BLaER1 treated with 17β-estradiol and CSF1 and Interleukin-3, amounts not matched to agents 10 nM and 100 nM (cell line): ENCODE data around the gene ZNF136.

Experiments used
- H3K27ac ChIP-seq, 11 experiments: shearing (Covaris generic); formaldehyde crosslinking; 2 replicates each; pipeline ENCODE4 v1.8.1; 2022
- H3K27me3 ChIP-seq, 11 experiments: shearing (Covaris generic); formaldehyde crosslinking; 2 replicates each; pipeline ENCODE4 v1.8.1; 2022
- H3K36me3 ChIP-seq, 11 experiments: shearing (Covaris generic); formaldehyde crosslinking; 2 replicates each; pipeline ENCODE4 v1.8.1; 2022
- H3K4me1 ChIP-seq, 10 experiments: shearing (Covaris generic); formaldehyde crosslinking; 2 replicates each; pipeline ENCODE4 v1.8.1; 2022
- H3K4me2 ChIP-seq, 11 experiments: shearing (Covaris generic); formaldehyde crosslinking; 2 replicates each; pipeline ENCODE4 v1.8.1; 2022
- H3K4me3 ChIP-seq, 10 experiments: shearing (Covaris generic); formaldehyde crosslinking; 2 replicates each; pipeline ENCODE4 v1.8.1; 2022
- H3K9ac ChIP-seq, 11 experiments: shearing (Covaris generic); formaldehyde crosslinking; 2 replicates each; pipeline ENCODE4 v1.8.1; 2022
- H3K9me3 ChIP-seq, 11 experiments: shearing (Covaris generic); formaldehyde crosslinking; replicated peaks in 1 of 11; 2 replicates each; pipeline ENCODE4 v1.8.1; 2022
- H4K20me1 ChIP-seq, 11 experiments: shearing (Covaris generic); formaldehyde crosslinking; 2 replicates each; pipeline ENCODE4 v1.8.1; 2022
- Cebpa-rat ChIP-seq, 11 experiments: shearing (Covaris generic); IDR thresholded peaks; 2 replicates each; pipeline ENCODE4 v1.8.1; 2022

The ZNF136 gene

DNA sequence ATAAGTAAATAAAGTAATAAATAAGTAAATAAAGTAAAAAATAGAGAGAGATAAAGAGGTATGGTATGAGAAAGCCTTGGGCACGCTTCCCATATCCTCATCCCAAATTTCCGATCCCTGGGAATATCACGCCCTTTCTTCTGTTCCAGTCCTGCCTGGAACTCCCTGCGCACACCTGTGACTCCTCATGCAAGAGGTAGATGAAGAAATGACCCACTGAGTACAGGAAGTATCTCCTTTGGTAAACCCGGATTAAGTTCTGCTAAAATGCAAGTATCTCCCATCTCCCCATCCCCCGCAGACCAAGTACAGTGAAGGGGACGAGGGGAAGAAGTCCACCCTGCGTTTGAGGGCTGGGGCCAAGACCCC, 399 bp upstream of the ZNF136 start:
- Histone ChIP-seq H3K4me1 (peaks cover 20 to 40% (median 27%) of the 10 kb centered on the region in 10 experiments), H3K36me3 (peaks cover 14 to 33% (median 24%) of the 10 kb centered on the region in 11 experiments; a peak in 21 of 22 replicates), H3K4me2 (peak overlapping the region; percentile 74 to 96 (median 88)), H3K27ac (peak overlapping the region in 9 of 11 experiments; percentile 94 to 98 (median 96); a peak in 14 of 22 replicates), H3K9ac (peak overlapping the region; percentile 93 to 99 (median 97); a peak in 21 of 22 replicates), H3K4me3 (peak overlapping the region; percentile 82 to 99 (median 91)), H3K9me3 (peaks cover 0 to 46% (median 5%) of the 10 kb centered on the region in 11 experiments; a peak in 15 of 22 replicates), H3K27me3 (peaks cover 0 to 3% (median 0%) of the 10 kb centered on the region in 11 experiments; a peak in 6 of 22 replicates), H4K20me1 (peaks cover 0 to 38% (median 22%) of the 10 kb centered on the region in 11 experiments; a peak in 14 of 22 replicates)
- no peak for TF ChIP-seq Cebpa-rat (IDR thresholded peaks at IDR 0.05)

GRCh38 chr19:12163826-12164225, 930 bp downstream of the ZNF136 start:
- no peak for TF ChIP-seq Cebpa-rat (IDR thresholded peaks at IDR 0.05)
- peak overlapping the region; percentile 93 to 99 (median 97) for H3K9ac ChIP-seq
- H3K4me2 ChIP-seq: peak overlapping the region; percentile 85 to 96 (median 91)
- H3K4me1 ChIP-seq: peaks cover 20 to 40% (median 27%) of the 10 kb centered on the region in 10 experiments
- peak overlapping the region; percentile 82 to 99 (median 91) for H3K4me3 ChIP-seq
- peak overlapping the region; percentile 94 to 98 (median 96) for H3K27ac ChIP-seq
- H3K36me3 ChIP-seq: peaks cover 25 to 47% (median 38%) of the 10 kb centered on the region in 11 experiments
- H4K20me1 ChIP-seq: peaks cover 0 to 48% (median 22%) of the 10 kb centered on the region in 11 experiments; a peak in 14 of 22 replicates
- peaks cover 8 to 53% (median 16%) of the 10 kb centered on the region in 11 experiments for H3K9me3 ChIP-seq
- no peaks in the 10 kb centered on the region for H3K27me3 ChIP-seq

GRCh38 chr19:12166626-12167025, 3.7 kb downstream of the ZNF136 start:
- Histone ChIP-seq H3K4me1 (peaks cover 20 to 40% (median 27%) of the 10 kb centered on the region in 10 experiments), H3K27me3 (no peaks in the 10 kb centered on the region), H3K4me2 (peak overlapping the region in 4 of 11 experiments; percentile 13 to 37 (median 28); a peak in 6 of 22 replicates), H3K27ac (no peak overlapping the region), H3K4me3 (no peak overlapping the region), H3K9ac (peak overlapping the region in 1 of 11 experiments; percentile 15; a peak in 1 of 22 replicates), H3K36me3 (peaks cover 53 to 75% (median 66%) of the 10 kb centered on the region in 11 experiments), H4K20me1 (peaks cover 0 to 51% (median 22%) of the 10 kb centered on the region in 11 experiments; a peak in 14 of 22 replicates), H3K9me3 (peaks cover 36 to 71% (median 43%) of the 10 kb centered on the region in 11 experiments)
- TF ChIP-seq Cebpa-rat (IDR thresholded peaks at IDR 0.05): no peak

DNA sequence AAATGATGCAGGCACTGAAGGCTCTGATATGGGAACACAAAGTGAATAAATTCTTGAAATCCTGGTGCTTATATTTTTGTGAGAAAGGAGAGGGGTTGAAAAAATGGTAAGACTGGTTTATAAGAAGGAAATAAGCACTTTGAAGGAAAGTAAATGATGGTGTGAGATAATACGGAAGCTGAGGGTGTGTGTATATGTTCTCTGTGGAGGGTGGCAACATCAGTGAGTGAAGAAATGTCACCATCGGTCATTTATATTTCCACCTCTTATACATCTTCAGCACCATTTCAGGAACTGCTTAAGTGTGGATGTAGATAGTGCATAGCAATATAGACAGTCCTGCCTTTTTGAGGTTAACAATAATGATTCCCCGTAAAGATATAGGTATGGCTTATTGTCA, 17.5 kb downstream of the ZNF136 start:
- no peak for TF ChIP-seq Cebpa-rat (IDR thresholded peaks at IDR 0.05)
- Histone ChIP-seq H3K4me1 (no peaks in the 10 kb centered on the region), H3K27me3 (no peaks in the 10 kb centered on the region), H3K4me3 (peak overlapping the region in 6 of 10 experiments; percentile 2 to 53 (median 31); a peak in 7 of 20 replicates), H4K20me1 (peaks cover 0 to 5% (median 0%) of the 10 kb centered on the region in 11 experiments; a peak in 1 of 22 replicates), H3K4me2 (no peak overlapping the region), H3K9ac (no peak overlapping the region), H3K36me3 (peaks cover 99 to 100% (median 100%) of the 10 kb centered on the region in 11 experiments), H3K27ac (no peak overlapping the region), H3K9me3 (peaks cover 100% of the 10 kb centered on the region in 11 experiments)

DNA sequence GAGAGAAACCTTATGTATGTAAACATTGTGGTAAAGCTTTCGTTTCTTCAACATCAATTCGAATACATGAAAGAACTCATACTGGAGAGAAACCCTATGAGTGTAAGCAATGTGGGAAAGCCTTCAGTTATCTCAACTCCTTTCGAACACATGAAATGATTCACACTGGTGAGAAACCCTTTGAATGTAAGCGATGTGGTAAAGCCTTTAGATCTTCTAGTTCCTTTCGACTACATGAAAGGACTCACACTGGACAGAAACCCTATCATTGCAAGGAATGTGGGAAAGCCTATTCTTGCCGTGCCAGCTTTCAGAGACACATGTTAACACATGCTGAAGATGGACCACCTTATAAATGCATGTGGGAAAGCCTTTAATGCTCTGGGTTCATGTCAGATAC, 24.7 kb downstream of the ZNF136 start:
- Histone ChIP-seq H3K4me1 (no peaks in the 10 kb centered on the region), H3K27me3 (no peaks in the 10 kb centered on the region), H3K9me3 (peaks cover 100% of the 10 kb centered on the region in 11 experiments), H3K4me3 (peak overlapping the region; percentile 2 to 52 (median 38); a peak in 17 of 20 replicates), H3K4me2 (no peak overlapping the region), H4K20me1 (no peaks in the 10 kb centered on the region), H3K27ac (no peak overlapping the region), H3K9ac (no peak overlapping the region), H3K36me3 (peaks cover 99 to 100% (median 100%) of the 10 kb centered on the region in 11 experiments)
- no peak for TF ChIP-seq Cebpa-rat (IDR thresholded peaks at IDR 0.05)

- no peak overlapping the region for H3K4me2 ChIP-seq
- H3K9ac ChIP-seq: no peak overlapping the region
- no peak overlapping the region for H3K27ac ChIP-seq
- H3K4me3 ChIP-seq: peak overlapping the region in 7 of 10 experiments; percentile 24 to 38 (median 26); a peak in 12 of 20 replicates
- H3K27me3 ChIP-seq: no peaks in the 10 kb centered on the region
- peaks cover 100% of the 10 kb centered on the region in 11 experiments for H3K9me3 ChIP-seq
- no peaks in the 10 kb centered on the region for H4K20me1 ChIP-seq
- H3K4me1 ChIP-seq: 0 out of 20 replicates have a peak, but pooled peaks cover 0 to 4% (median 0%) of the 10 kb centered on the region in 10 experiments
- H3K36me3 ChIP-seq: peaks cover 80 to 99% (median 92%) of the 10 kb centered on the region in 11 experiments
- no peak for TF ChIP-seq Cebpa-rat (IDR thresholded peaks at IDR 0.05)
Observed at GRCh38 chr19:12194827-12195731, 32.2 kb downstream of the ZNF136 start.

DNA sequence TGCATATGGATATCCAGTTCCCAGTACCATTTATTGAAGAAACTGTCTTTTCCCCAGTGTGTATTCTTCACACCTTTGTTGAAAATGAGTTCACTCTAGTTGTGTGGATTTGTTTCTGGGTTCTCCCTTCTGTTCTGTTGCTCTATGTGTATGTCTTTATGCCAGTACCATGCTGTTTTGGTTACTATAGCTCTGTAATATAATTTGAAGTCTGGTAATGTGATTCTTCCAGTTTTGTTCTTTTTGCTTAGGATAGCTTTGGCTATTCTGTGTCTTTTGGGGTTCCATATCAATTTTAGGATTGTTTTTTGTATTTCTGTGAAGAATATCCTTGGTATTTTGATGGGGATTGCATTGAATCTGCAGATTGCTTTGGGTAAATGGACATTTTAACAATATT, 35.2 kb downstream of the ZNF136 start:
- Histone ChIP-seq H4K20me1 (no peaks in the 10 kb centered on the region), H3K27ac (no peak overlapping the region), H3K9me3 (peaks cover 98 to 100% (median 100%) of the 10 kb centered on the region in 11 experiments), H3K36me3 (peaks cover 63 to 98% (median 79%) of the 10 kb centered on the region in 11 experiments), H3K4me2 (no peak overlapping the region), H3K4me1 (0 out of 20 replicates have a peak, but pooled peaks cover 0 to 4% (median 0%) of the 10 kb centered on the region in 10 experiments), H3K9ac (no peak overlapping the region), H3K4me3 (peak overlapping the region in 1 of 10 experiments; percentile 20; a peak in 2 of 20 replicates), H3K27me3 (no peaks in the 10 kb centered on the region)
- no peak for TF ChIP-seq Cebpa-rat (IDR thresholded peaks at IDR 0.05)

DNA sequence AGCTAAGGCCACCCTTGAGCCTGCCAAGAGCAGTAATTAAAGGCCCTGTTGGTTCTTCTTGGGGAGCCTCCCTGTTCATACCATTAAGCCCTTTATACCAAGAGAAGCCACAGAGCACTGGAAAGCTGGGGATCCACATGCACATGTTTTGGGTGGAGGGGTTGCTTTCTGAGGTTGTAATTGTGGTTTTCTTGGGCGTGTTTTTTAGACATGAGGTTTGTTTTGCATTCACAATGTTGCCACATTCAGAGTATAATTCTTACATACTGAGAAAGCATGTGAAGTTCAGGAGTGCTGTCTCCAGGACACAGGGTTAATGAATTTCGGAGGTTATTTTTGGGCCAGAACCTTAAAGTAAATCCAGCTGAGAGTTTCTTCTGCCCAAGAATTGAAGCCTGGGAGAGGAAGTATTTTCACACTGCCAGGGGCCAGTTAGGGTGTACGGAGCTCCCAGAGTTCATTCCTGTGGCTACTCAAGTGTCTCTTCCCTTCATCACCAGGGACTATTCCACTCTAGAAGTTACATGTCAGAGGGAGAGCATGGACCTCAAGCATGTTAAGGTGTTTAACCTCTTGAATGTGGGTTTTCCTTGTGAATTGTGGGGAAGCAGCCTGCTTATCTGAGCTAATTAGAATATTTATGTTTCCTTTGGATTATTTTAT, 37.0 kb downstream of the ZNF136 start:
- no peak for TF ChIP-seq Cebpa-rat (IDR thresholded peaks at IDR 0.05)
- no peak overlapping the region for H3K27ac ChIP-seq
- H4K20me1 ChIP-seq: no peaks in the 10 kb centered on the region
- H3K4me3 ChIP-seq: no peak overlapping the region
- H3K4me1 ChIP-seq: 0 out of 20 replicates have a peak, but pooled peaks cover 0 to 4% (median 0%) of the 10 kb centered on the region in 10 experiments
- H3K9me3 ChIP-seq: peaks cover 98 to 100% (median 100%) of the 10 kb centered on the region in 11 experiments
- H3K9ac ChIP-seq: no peak overlapping the region
- H3K27me3 ChIP-seq: no peaks in the 10 kb centered on the region
- H3K4me2 ChIP-seq: no peak overlapping the region
- peaks cover 63 to 98% (median 79%) of the 10 kb centered on the region in 11 experiments for H3K36me3 ChIP-seq
